Progenitor cell of endocrine pancreas (in vitro differentiated cells): ENCODE results near the gene LLGL1. TPM values are rescaled to one million over a fixed set of nuclear protein-coding genes. Genes with fewer than 3 reads are reported as not detected.

Source experiments
- DNase-seq: peaks from one replicate; pipeline ENCODE4 v3.0.0; 2021; ENCODE audit warnings: low spot score; ENCODE audit not compliant: unreplicated experiment
- H3K27ac Mint-ChIP-seq: 2 replicates; pipeline ENCODE4 v1.8.0; 2021; ENCODE audit warnings: mild to moderate bottlenecking, moderate library complexity, mixed read lengths
- H3K27me3 Mint-ChIP-seq: 2 replicates; pipeline ENCODE4 v1.8.0; 2021; ENCODE audit warnings: mixed read lengths
- H3K36me3 Mint-ChIP-seq: 2 replicates; pipeline ENCODE4 v1.8.0; 2022; ENCODE audit warnings: mixed read lengths; ENCODE audit not compliant: insufficient read depth
- H3K4me1 Mint-ChIP-seq: 2 replicates; pipeline ENCODE4 v1.8.0; 2021; ENCODE audit warnings: low read depth, mixed read lengths
- H3K4me3 Mint-ChIP-seq: 2 replicates; pipeline ENCODE4 v1.8.0; 2021; ENCODE audit warnings: low read depth, mild to moderate bottlenecking, moderate library complexity, mixed read lengths
- H3K9me3 Mint-ChIP-seq: 2 replicates; pipeline ENCODE4 v1.8.0; 2021; ENCODE audit warnings: low read depth, mixed read lengths
- CTCF ChIP-seq: fragments of 200-600 bp; sonication (generic); IDR thresholded peaks from one replicate; pipeline ENCODE4 v1.5.0; 2021; ENCODE audit warnings: antibody characterized with exemption, mild to moderate bottlenecking; ENCODE audit not compliant: unreplicated experiment
- total RNA-seq: library from RNA; stranded (reverse); gene quantifications from 2 replicates; pipeline ENCODE4 v1.2.1, GENCODE V29; 2021

The LLGL1 gene
- total RNA-seq, 1 donor from 2014 or later, result 76.7 TPM

GRCh38 chr17:18267366-18267765, 41.9 kb downstream of the LLGL1 start:
- Mint-ChIP-seq H3K27me3 (no peaks in the 10 kb centered on the region), H3K4me1 (peaks cover 6% of the 10 kb centered on the region), H3K36me3 (peaks cover 5% of the 10 kb centered on the region), H3K4me3 (no peak overlapping the region), H3K27ac (no peak overlapping the region), H3K9me3 (no peaks in the 10 kb centered on the region)
- no peak for DNase-seq
- TF ChIP-seq CTCF, result no peak

- Mint-ChIP-seq H3K27ac (peak overlapping the region; percentile 76), H3K4me3 (no peak overlapping the region), H3K36me3 (peaks cover 5% of the 10 kb centered on the region), H3K9me3 (no peaks in the 10 kb centered on the region), H3K4me1 (peaks cover 6% of the 10 kb centered on the region), H3K27me3 (no peaks in the 10 kb centered on the region)
- DNase-seq, result no peak
- no peak for TF ChIP-seq CTCF
These were observed 42.7 kb downstream of the LLGL1 start for GRCh38 chr17:18267927-18268711.

- no peak for DNase-seq
- Mint-ChIP-seq H3K36me3 (peaks cover 2% of the 10 kb centered on the region), H3K4me1 (peaks cover 6% of the 10 kb centered on the region), H3K27me3 (no peaks in the 10 kb centered on the region), H3K4me3 (no peak overlapping the region), H3K27ac (no peak overlapping the region), H3K9me3 (no peaks in the 10 kb centered on the region)
- TF ChIP-seq CTCF, result no peak
These were observed 44.9 kb downstream of the LLGL1 start for GRCh38 chr17:18270046-18270931.

GRCh38 chr17:18277076-18277475, 51.6 kb downstream of the LLGL1 start:
- no peaks in the 10 kb centered on the region for H3K4me1 Mint-ChIP-seq
- no peak for TF ChIP-seq CTCF
- H3K27ac Mint-ChIP-seq, result no peak overlapping the region
- no peak overlapping the region for H3K4me3 Mint-ChIP-seq
- H3K27me3 Mint-ChIP-seq, result no peaks in the 10 kb centered on the region
- H3K9me3 Mint-ChIP-seq, result no peaks in the 10 kb centered on the region
- peaks cover 6% of the 10 kb centered on the region for H3K36me3 Mint-ChIP-seq
- DNase-seq, result no peak

GRCh38 chr17:18278867-18279266, 53.4 kb downstream of the LLGL1 start:
- Mint-ChIP-seq H3K4me1 (no peaks in the 10 kb centered on the region), H3K27me3 (no peaks in the 10 kb centered on the region), H3K9me3 (no peaks in the 10 kb centered on the region), H3K4me3 (no peak overlapping the region), H3K27ac (no peak overlapping the region), H3K36me3 (peaks cover 10% of the 10 kb centered on the region)
- TF ChIP-seq CTCF, result no peak
- no peak for DNase-seq
